Endometrium (tissue), 2 donors: ENCODE data around the gene FAM174C.

Experiments used
- FAIRE-seq: peaks from 2 replicates; lab custom pipeline; 2012; peaks lifted over from hg19 to GRCh38; lab: Jason Lieb, UNC
- donor health status: control.
- donor health status: control.

The FAM174C gene

DNA sequence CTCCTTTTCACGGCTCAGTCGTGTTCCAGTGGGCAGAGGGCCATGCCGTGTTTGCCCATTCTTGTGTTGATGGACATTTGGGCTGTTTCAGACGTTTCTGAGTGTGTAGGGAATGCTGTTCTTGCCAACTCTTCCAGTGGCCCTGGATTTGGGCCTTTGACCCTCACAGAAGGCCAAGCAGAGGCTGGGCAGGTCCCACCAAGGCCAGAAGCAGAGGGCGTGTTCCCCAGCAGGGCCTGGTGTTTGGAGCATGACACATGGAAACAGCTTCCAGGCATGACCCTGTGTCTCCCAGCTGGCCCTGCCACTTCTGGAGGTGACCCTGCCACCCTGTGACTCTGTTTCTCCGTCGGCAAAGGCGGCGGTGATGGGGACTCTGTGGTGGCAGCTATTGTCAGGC is 46.2 kb downstream of the FAM174C start:
- no peak for FAIRE-seq

DNA sequence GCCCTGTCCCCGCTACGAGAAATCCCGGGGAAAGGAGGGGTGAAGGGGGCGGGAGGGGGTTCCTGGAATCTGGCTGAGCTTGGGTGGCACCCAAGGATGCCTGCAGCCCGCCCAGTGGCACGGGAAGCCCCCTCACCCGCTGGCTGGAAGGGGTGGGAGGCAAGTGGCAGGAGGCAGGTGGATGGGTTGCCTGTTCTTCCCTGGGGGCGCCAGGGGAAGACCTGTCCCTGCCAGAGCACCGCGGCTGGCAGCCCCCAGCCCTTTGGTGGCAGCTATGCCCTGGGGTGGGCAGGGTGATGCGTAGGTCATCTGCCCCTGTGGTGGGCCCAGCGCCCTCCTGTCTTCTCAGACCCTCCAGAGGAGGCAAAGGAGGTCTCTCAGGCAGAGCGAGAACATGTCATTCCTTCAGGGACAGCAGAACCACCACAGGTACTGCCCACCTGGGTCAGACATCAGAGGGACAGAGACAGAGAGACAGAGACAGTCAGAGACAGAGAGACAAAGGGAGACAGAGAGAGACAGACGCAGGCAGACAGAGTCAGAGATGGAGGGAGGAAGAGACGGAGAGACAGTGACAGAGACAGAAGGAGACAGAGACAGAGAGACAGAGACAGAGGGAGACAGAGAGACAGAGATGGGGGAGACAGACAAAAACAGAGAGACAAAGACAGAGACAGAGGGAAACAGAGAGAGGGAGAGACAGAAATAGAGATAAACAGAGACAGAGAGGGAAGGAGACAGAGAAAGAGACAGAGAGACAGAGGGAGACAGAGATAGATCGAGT is 47.1 kb downstream of the FAM174C start:
- FAIRE-seq = no peak

DNA sequence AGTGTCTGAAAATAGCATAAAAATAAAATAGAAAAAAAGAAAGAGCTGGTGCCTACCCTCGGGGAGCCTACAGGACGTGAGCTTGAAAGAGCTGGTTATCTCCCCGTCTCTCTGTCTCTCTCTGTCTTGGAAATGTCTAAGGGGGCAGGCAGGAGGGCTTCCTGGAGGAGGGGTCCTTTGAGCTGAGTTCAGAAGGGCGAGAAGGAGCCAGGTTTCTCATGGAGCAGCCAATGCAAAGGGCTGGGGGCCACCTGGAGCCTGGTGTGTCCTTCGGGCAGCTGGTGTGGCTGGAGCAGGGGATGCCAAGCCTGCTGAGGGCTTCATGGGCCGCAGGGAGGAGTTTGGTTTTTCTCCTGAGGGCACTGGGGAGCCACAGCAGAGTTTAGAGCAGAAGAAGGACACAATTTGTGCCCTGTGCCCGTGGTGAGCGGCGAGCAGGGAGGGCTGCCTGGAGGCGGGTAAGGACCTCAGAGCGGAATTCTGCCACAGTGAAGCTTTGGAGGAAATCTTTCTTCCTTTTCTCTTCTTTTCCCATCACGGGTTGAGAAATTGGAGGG is 49.0 kb downstream of the FAM174C start:
- no peak for FAIRE-seq

DNA sequence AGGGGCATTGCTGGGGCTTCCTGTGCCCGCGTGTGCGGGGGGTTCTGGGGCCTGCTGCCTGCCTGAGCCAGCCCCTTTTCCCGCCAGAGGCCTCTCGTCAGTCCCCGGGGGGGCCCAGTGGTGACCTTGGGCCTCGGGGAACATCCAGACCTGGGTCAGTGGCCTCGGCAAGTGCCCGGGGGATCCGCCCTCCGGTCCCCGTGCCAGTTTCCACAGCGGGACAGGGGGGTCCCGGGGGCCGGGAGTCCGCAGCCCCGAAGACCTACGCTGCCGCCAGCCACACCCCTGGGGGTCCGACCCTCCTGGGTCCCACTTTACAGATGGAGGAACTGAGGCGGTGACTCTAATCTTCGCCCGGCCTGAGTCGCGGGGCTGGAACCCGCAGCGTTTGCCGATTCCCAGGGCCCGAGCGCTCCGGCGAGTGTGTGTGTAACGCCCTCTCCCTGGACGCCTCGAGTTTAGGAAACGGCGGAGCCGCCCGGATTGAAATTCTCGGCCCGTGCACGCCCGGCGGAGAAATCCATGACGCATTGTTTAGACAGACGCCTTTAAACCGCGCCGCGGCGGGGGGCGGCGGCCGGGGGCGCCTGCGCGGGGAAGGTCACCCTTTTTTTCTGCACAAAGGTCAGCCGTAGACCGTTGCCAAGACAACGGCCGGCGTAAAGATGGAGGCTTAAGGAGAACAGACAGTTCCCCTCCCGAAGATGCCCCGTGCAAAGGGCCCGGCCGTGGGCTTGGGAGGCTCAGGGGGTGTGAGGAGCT is 49.7 kb downstream of the FAM174C start:
- FAIRE-seq = no peak

DNA sequence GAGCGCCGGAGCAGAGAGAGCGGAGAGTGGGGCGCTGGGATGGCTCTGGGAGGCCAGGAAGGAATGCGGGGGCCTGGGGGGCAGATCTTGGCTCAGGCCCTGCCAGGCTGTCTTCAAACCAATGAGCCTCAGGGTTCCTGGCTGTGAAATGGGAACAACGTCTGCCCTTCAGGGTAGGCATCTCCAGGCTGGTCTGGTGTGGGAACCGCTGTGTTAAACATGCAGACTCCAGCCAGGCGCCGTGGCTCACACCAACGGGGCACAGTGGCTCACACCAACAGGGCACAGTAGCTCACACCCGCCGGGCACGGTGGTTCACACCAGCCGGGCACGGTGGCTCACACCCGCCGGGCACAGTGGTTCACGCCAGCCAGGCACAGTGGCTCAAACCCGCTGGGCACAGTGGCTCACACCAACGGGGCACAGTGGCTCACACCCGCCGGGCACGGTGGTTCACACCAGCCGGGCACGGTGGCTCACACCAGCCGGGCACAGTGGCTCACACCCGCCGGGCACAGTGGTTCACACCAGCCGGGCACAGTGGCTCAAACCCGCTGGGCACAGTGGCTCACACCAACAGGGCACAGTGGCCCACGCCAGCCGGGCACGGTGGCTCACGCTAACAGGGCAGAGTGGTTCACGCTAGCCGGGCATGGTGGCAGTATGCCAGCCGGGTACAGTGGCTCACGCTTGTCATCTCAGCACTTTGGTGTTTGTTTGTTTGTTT is 50.4 kb downstream of the FAM174C start:
- FAIRE-seq = no peak

DNA sequence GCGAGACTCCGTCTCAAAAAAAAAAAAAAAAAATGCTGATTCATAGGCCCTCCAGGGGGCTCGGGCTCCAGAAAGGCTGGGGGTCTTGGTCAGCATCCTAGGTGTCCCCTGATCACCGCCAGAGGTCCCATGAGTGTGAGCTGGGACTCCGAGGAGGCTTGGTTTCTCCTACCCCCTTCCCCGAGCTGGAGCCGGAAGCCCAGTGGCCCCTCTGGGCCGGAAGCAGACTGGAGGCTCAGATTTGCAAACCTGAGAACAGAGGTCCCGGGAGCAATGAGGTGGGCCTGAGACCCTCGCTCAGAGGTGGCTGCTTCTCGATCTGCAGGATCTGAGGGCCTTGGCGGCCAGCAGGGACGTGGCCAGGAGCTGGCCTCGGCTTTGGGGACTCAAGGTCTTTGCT is 51.8 kb downstream of the FAM174C start:
- FAIRE-seq = no peak
